SK-N-SH (cell line): Measurements from ENCODE around the gene PPL. TPM values are rescaled to one million over a fixed set of nuclear protein-coding genes. Genes with fewer than 3 reads are reported as not detected.

Experiments used
- CTCF ChIA-PET: fragments of 300-600, 350-600 bp; formaldehyde crosslinking; extraction: SDS; loops from one replicate; lab custom pipeline; 2021; lab: Yijun Ruan, JAX
- POLR2A ChIA-PET: fragments of 350-600 bp; sonication (Branson Sonifier 250); formaldehyde crosslinking; extraction: SDS; loops from one replicate; lab custom pipeline; 2020; ENCODE audit warnings: antibody characterized with exemption, inconsistent platforms; lab: Yijun Ruan, JAX
- DNase-seq: peaks from one replicate; pipeline ENCODE4 v3.0.0; 2012
- H2AFZ ChIP-seq: fragments of 200-600 bp; sonication (generic); 2 replicates; pipeline ENCODE4 v1.8.1; 2016; ENCODE audit warnings: antibody characterized with exemption, mild to moderate bottlenecking, low read depth
- H3F3A ChIP-seq: fragments of 200-600 bp; sonication (generic); replicated peaks from 2 replicates; pipeline ENCODE3; 2016; ENCODE audit warnings: antibody characterized with exemption, mild to moderate bottlenecking; ENCODE audit not compliant: insufficient read depth
- H3K27ac ChIP-seq, 2 experiments: fragments of 200-500 bp in 1 of 2; fragments of 200-600 bp in 1 of 2; sonication (Bioruptor generic) in 1 of 2; sonication (generic), shearing (Covaris generic) in 1 of 2; 2 replicates each; pipeline versions ENCODE4 v1.5.1 to v1.6.1; 2014 to 2016; ENCODE audit warnings: low read depth in 2 of 2, inconsistent platforms in 1 of 2, low read length in 1 of 2, mild to moderate bottlenecking in 1 of 2, mixed read lengths in 1 of 2
- H3K27me3 ChIP-seq: fragments of 200-600 bp; sonication (generic), shearing (Covaris generic); 2 replicates; pipeline ENCODE4 v1.6.1; 2016; ENCODE audit warnings: mixed run types; ENCODE audit not compliant: insufficient read depth
- H3K36me3 ChIP-seq, 2 experiments: fragments of 200-500 bp in 1 of 2; fragments of 200-600 bp in 1 of 2; sonication (Bioruptor generic) in 1 of 2; sonication (generic) in 1 of 2; replicated peaks in 1 of 2; 2 replicates each; pipeline versions ENCODE3 to v1.5.1; 2014 to 2016; ENCODE audit warnings: low read length in 1 of 2, mild to moderate bottlenecking in 1 of 2; ENCODE audit not compliant: insufficient read depth in 2 of 2, control insufficient read depth in 1 of 2
- H3K4me1 ChIP-seq, 2 experiments: fragments of 200-500 bp in 1 of 2; fragments of 200-600 bp in 1 of 2; sonication (Bioruptor generic) in 1 of 2; sonication (generic), shearing (Covaris generic) in 1 of 2; 2 replicates each; pipeline versions ENCODE4 v1.5.1 to v1.6.1; 2014 to 2016; ENCODE audit warnings: low read depth in 1 of 2, low read length in 1 of 2, mixed run types in 1 of 2; ENCODE audit not compliant: insufficient read depth in 2 of 2, control insufficient read depth in 1 of 2
- H3K4me2 ChIP-seq: fragments of 200-600 bp; sonication (generic), shearing (Covaris generic); 2 replicates; pipeline ENCODE4 v1.6.1; 2017; ENCODE audit warnings: mixed run types
- H3K4me3 ChIP-seq, 2 experiments: fragments of 200-500 bp in 1 of 2; fragments of 200-600 bp in 1 of 2; sonication (Bioruptor generic) in 1 of 2; sonication (generic), shearing (Covaris generic) in 1 of 2; 2 replicates each; pipeline versions ENCODE4 v1.5.1 to v1.8.1; 2014 to 2016; ENCODE audit warnings: low read depth in 2 of 2, inconsistent platforms in 1 of 2, low read length in 1 of 2, mild to moderate bottlenecking in 1 of 2, mixed read lengths in 1 of 2, moderate library complexity in 1 of 2
- H3K79me2 ChIP-seq: fragments of 200-600 bp; sonication (generic); 2 replicates; pipeline ENCODE4 v1.8.1; 2017; ENCODE audit warnings: mild to moderate bottlenecking; ENCODE audit not compliant: insufficient read depth
- H3K9ac ChIP-seq: fragments of 200-600 bp; sonication (generic); 2 replicates; pipeline ENCODE4 v1.6.1; 2017; ENCODE audit warnings: mixed run types
- H3K9me2 ChIP-seq: fragments of 200-600 bp; sonication (generic); 2 replicates; pipeline ENCODE4 v1.6.1; 2017; ENCODE audit warnings: mixed run types
- H3K9me3 ChIP-seq: fragments of 200-600 bp; sonication (generic); 2 replicates; pipeline ENCODE4 v1.6.1; 2017; ENCODE audit warnings: mixed run types, mild to moderate bottlenecking, moderate library complexity
- H4K20me1 ChIP-seq: fragments of 200-600 bp; sonication (generic); 2 replicates; pipeline ENCODE4 v1.6.1; 2017; ENCODE audit warnings: mild to moderate bottlenecking, mixed run types; ENCODE audit not compliant: insufficient read depth
- ELF1 ChIP-seq: IDR thresholded peaks from 2 replicates; pipeline ENCODE4 v1.4.0; 2012
- EP300 ChIP-seq, 2 experiments: IDR thresholded peaks; 2 replicates each; pipeline versions ENCODE4 v1.4.0 to v1.6.1; 2012; ENCODE audit warnings: borderline replicate concordance in 1 of 2, low read depth in 1 of 2, low read length in 1 of 2
- EZH2phosphoT487 ChIP-seq: fragments of 200-600 bp; sonication (generic); IDR thresholded peaks from 2 replicates; pipeline ENCODE4 v1.6.1; 2017; ENCODE audit warnings: low read depth, mixed run types, mild to moderate bottlenecking, antibody characterized with exemption, moderate library complexity, borderline replicate concordance
- JUND ChIP-seq: IDR thresholded peaks from 2 replicates; pipeline ENCODE4 v1.4.0; 2012
- NRF1 ChIP-seq: IDR thresholded peaks from 2 replicates; pipeline ENCODE4 v1.6.1; 2012; ENCODE audit warnings: low read depth, mild to moderate bottlenecking, low read length
- PBX3 ChIP-seq: IDR thresholded peaks from 2 replicates; pipeline ENCODE4; 2012
- RXRA ChIP-seq: IDR thresholded peaks from 2 replicates; pipeline ENCODE4 v1.4.0; 2012; ENCODE audit warnings: low read depth, mild to moderate bottlenecking, borderline replicate concordance
- SIN3A ChIP-seq: IDR thresholded peaks from 2 replicates; pipeline ENCODE4 v1.6.1; 2012; ENCODE audit warnings: low read depth, mild to moderate bottlenecking, low read length, moderate library complexity, borderline replicate concordance
- TAF1 ChIP-seq: IDR thresholded peaks from 2 replicates; pipeline ENCODE4 v1.6.1; 2012; ENCODE audit warnings: low read depth, mild to moderate bottlenecking, low read length, moderate library complexity, borderline replicate concordance
- YY1 ChIP-seq: IDR thresholded peaks from 2 replicates; pipeline ENCODE4 v1.4.0; 2012; ENCODE audit warnings: low read depth, mild to moderate bottlenecking
- ZBTB33 ChIP-seq: IDR thresholded peaks from 2 replicates; pipeline ENCODE4 v1.4.0; 2012; ENCODE audit warnings: low read depth, borderline replicate concordance
- WGBS: methylation state at CpG from one replicate; pipeline ENCODE4 v1.1.6; 2017; ENCODE audit warnings: low lambda C conversion rate; 5-methylcytosine and 5-hydroxymethylcytosine counted together
- polyA plus RNA-seq, 3 experiments: library from polyadenylated mRNA; depleted of rRNA; stranded (reverse); fragments of >200 nt; gene quantifications; 2 replicates each; pipeline ENCODE4 v1.2.3, GENCODE V29; 2012
- TF ChIP-seq, protein P1 (sequence below): IDR thresholded peaks from 2 replicates; pipeline ENCODE4 v1.6.1; 2012; ENCODE audit warnings: mild to moderate bottlenecking, low read depth, low read length, moderate library complexity

Gene PPL
- polyA plus RNA-seq, 1 of the 3 experiments (the other 2 are of a cell fraction), result 24.6 TPM

DNA sequence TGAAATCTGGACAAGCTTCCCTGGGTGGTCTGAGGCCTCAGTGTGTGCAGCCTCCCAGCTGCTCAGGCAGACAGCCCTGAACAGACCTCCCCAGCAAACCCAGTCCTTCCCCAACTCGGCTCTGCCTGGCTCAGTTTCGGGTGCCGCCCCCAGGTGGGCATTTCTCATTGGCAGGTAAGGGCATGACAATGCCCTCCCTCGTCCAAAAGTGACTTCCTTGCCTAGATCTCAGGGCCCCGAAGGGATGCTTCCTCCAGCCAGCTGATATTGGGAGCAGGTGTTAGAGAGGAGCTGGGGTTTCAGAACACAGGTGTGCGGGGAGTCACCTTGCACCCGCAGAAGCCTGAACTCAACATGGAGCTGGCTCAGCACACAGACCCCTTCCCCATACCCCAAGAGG is 3.8 kb upstream of the PPL start:
- Histone ChIP-seq H3K9ac (no peak overlapping the region), H3K27ac (no peak overlapping the region)
- TF ChIP-seq EP300 (IDR thresholded peaks at IDR 0.05; ENCODE audit: borderline replicate concordance in 1 of 2, low read depth in 1 of 2, low read length in 1 of 2), result no peak
- TF ChIP-seq ZBTB33, result no peak
- TF ChIP-seq, protein P1, sequence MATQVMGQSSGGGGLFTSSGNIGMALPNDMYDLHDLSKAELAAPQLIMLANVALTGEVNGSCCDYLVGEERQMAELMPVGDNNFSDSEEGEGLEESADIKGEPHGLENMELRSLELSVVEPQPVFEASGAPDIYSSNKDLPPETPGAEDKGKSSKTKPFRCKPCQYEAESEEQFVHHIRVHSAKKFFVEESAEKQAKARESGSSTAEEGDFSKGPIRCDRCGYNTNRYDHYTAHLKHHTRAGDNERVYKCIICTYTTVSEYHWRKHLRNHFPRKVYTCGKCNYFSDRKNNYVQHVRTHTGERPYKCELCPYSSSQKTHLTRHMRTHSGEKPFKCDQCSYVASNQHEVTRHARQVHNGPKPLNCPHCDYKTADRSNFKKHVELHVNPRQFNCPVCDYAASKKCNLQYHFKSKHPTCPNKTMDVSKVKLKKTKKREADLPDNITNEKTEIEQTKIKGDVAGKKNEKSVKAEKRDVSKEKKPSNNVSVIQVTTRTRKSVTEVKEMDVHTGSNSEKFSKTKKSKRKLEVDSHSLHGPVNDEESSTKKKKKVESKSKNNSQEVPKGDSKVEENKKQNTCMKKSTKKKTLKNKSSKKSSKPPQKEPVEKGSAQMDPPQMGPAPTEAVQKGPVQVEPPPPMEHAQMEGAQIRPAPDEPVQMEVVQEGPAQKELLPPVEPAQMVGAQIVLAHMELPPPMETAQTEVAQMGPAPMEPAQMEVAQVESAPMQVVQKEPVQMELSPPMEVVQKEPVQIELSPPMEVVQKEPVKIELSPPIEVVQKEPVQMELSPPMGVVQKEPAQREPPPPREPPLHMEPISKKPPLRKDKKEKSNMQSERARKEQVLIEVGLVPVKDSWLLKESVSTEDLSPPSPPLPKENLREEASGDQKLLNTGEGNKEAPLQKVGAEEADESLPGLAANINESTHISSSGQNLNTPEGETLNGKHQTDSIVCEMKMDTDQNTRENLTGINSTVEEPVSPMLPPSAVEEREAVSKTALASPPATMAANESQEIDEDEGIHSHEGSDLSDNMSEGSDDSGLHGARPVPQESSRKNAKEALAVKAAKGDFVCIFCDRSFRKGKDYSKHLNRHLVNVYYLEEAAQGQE, result no peak
- no peak for TF ChIP-seq JUND
- TF ChIP-seq RXRA, result no peak
- no peak for TF ChIP-seq TAF1
- TF ChIP-seq YY1, result no peak
- TF ChIP-seq, all 33 proteins: peak for 0

GRCh38 chr16:4938683-4939030 is 1.7 kb upstream of the PPL start:
- H3K9ac ChIP-seq, result no peak overlapping the region
- H3K27ac ChIP-seq, result no peak overlapping the region
- H3K27me3 ChIP-seq, result no peaks in the 10 kb centered on the region
- no peaks in the 10 kb centered on the region for H3K9me3 ChIP-seq
- 70% methylated on average over 5 of the region's 5 CpGs for WGBS
- no peak overlapping the region for H2AFZ ChIP-seq
- H3K4me2 ChIP-seq, result no peak overlapping the region
- H4K20me1 ChIP-seq, result no peaks in the 10 kb centered on the region
- no peak for DNase-seq
- H3K4me1 ChIP-seq, result peaks cover 11 to 14% of the 10 kb centered on the region in 2 experiments; a peak in 3 of 4 replicates
- no peak overlapping the region for H3K4me3 ChIP-seq
- ChIA-PET POLR2A (no interaction called here), CTCF (interaction anchor here (5.0 kb wide), 1 partner anchor 17 kb away, joined by 23 read pairs; no protein-coding TSS in a partner anchor)
- peaks cover 13% of the 10 kb centered on the region for H3F3A ChIP-seq
- no peaks in the 10 kb centered on the region for H3K9me2 ChIP-seq
- H3K36me3 ChIP-seq, result no peaks in the 10 kb centered on the region
- TF ChIP-seq PBX3 (no peak), ELF1 (no peak), EZH2phosphoT487 (no peak), NRF1 (no peak), SIN3A (no peak), RXRA (no peak)
- H3K79me2 ChIP-seq, result no peaks in the 10 kb centered on the region

More for the DNA sequence above, 3.8 kb upstream of the PPL start:
- CTCF ChIA-PET, result no interaction called here
- Histone ChIP-seq H3K4me2 (no peak overlapping the region), H3K9me2 (no peaks in the 10 kb centered on the region), H3K79me2 (no peaks in the 10 kb centered on the region), H3K36me3 (no peaks in the 10 kb centered on the region), H3K27me3 (no peaks in the 10 kb centered on the region), H3K4me1 (peaks cover 12 to 32% of the 10 kb centered on the region in 2 experiments; a peak in 3 of 4 replicates), H3K9me3 (no peaks in the 10 kb centered on the region), H3F3A (peaks cover 27% of the 10 kb centered on the region), H4K20me1 (no peaks in the 10 kb centered on the region), H2AFZ (no peak overlapping the region), H3K4me3 (no peak overlapping the region)
- WGBS, result 70% methylated on average over 7 of the region's 7 CpGs
- POLR2A ChIA-PET, result no interaction called here
- no peak for DNase-seq
